ENCODE results near the gene SLC22A23.

- TF ChIP-seq EZH2 (IDR thresholded peaks at IDR 0.05; ENCODE audit: insufficient read depth, poor library complexity, severe bottlenecking) (no peak), EZH2phosphoT487 (IDR thresholded peaks at IDR 0.05; ENCODE audit: insufficient read depth, low read depth) (no peak)
Observed at GRCh38 chr6:3319610-3320200, 137.1 kb downstream of the SLC22A23 start.
